Suppressor macrophage (primary cell): ENCODE results near the gene UBAC2.

Experiments
- DNase-seq, 4 experiments: peaks; one replicate each; pipeline ENCODE4 v3.0.0-alpha.2; 2020 to 2022
- total RNA-seq, 17 experiments: gene quantifications; one replicate each; lab custom pipeline; 2026; ENCODE audit warnings: mixed read lengths in 6 of 17, inconsistent platforms in 3 of 17; lab: John Stamatoyannopoulos, UW

The UBAC2 gene, protein sequence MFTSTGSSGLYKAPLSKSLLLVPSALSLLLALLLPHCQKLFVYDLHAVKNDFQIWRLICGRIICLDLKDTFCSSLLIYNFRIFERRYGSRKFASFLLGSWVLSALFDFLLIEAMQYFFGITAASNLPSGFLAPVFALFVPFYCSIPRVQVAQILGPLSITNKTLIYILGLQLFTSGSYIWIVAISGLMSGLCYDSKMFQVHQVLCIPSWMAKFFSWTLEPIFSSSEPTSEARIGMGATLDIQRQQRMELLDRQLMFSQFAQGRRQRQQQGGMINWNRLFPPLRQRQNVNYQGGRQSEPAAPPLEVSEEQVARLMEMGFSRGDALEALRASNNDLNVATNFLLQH
- total RNA-seq, result 31.7 to 62.2 (median 46.6) reads per million in 17 experiments

DNA sequence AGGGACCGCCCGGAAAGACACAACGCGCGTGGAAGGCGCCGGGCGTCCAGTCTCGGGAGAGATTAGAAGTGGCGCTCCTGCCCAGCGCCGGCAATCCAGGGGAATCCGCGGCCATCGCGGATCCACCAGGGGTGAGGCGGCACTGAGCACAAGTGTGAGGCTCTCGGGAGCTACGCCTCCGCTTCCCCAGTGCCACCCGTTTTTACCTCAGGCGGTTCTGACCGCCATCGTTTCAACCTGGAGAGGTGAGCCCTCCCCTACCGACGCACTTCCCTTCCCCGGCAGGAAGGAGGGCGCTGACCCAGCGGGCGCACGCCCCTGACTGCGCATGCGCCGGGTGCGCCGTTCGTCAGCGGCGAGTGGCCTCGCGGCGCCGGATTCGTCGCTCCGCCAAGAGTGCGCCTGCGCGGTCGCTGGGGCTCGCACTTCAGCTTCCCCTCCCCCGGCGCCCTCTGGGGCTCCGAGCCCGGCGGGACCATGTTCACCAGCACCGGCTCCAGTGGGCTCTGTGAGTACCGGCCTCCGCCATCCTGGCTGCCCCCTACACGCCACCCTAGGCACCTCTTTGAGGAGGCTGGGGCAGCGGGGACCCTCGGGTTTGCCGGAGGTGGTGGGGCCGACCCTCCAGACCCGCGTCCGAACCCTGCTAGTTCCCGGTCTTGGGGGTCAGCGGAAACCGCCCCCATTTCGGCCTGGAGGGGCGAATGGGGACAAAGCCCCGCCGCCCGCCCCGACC, at the start of gene UBAC2:
TSS of gene UBAC2 (plus strand) at position 423 of the 736 bp plus-strand sequence. CDS start at position 478, 55 bp downstream.
- peak; percentile 98 to 99 (median 99) for DNase-seq

DNA sequence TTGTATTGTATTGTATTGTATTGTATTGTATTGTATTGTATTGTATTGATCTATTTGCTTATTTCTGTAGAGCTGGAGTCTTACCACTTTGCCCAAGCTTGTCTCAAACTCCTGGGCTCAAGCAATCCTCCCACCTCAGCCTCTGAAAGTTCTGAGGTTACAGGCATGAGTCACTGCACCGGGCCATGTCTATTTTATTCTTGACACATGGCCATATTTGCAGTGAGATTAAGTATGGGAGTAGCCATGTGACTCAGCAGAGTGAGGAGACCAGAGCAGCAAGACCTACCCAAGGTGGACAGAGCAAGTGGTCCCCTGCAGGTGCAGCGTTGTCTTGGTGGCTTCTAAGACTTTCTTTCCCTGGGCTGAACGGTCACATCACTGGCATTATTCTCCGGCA, 49.1 kb upstream of the UBAC2 start:
- no peak for DNase-seq

DNA sequence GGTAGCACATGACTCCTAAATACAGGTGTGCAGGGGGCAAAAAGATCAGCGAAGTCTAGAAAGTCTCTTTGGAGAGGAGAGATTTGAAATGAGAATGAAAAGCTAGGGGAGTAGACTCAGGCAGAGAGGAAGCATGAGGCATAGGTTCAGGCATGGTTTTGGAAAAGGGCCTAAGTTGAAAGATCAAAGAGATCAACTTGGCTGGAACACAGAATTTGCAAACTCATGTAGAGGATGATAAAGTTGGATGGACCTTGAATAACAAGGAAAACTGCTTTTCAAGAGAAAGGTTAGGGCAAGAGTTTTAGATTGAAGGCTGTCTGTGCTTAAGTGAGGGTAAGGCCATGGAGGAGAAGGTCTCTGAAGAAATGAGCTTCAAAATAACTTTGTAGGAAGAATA, 47.4 kb upstream of the UBAC2 start:
- DNase-seq, result no peak

DNA sequence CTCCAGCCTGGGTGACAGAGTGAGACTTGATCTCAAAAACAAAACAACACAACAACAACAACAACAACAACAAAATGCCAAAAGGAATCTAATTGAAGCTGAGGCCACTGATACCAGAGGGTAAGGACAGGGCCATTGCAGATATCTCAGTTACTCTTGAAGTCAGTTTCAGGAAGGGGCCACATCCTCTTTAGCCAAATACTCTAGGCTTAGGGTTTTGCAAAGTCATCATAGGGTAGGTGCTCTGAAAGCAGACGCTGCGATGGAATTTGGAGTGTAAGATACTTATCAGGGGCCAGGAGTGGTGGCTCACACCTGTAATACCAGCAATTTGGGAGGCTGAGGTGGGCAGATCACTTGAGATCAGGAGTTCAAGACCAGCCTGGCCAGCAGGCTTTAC, 46.6 kb upstream of the UBAC2 start:
- DNase-seq, result peak in 3 of 4 experiments; percentile 22 to 55 (median 25)

DNA sequence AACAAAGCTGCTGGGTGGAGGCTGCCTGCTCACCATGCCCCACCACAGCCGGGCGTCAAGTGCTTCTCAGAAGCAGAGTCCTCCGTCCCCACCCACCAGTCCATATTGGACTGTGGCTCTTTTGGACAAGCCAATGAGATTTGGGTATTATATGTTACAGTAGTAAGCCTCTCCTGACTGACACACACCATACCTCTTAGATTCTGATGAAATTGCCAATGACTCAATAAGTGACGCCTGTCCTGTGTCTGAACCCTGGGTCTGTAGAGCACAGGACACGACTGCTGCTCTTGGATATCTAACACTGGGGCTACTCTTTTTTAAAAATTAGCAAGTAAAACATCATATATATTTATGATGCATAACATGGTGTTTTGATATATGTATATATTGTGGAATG, 44.8 kb upstream of the UBAC2 start:
- no peak for DNase-seq

DNA sequence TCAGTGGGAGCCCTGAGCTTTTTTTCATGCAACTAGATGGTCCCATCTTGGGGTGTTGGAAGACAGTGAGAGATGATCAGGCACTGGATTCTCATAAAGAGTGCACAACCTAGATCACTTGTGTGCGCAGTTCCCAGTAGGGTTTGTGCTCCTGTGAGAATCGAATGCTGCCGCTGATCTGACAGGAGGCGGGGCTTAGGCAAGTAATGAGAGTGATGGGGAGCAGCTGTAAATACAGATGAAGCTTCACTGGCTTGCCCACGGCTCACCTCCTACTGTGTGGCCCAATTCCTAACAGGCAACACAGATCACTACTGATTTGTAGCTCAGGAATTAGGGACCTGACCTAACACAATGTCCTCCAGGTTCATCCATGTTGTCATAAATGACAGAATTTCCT, 43.6 kb upstream of the UBAC2 start:
- DNase-seq, result no peak

DNA sequence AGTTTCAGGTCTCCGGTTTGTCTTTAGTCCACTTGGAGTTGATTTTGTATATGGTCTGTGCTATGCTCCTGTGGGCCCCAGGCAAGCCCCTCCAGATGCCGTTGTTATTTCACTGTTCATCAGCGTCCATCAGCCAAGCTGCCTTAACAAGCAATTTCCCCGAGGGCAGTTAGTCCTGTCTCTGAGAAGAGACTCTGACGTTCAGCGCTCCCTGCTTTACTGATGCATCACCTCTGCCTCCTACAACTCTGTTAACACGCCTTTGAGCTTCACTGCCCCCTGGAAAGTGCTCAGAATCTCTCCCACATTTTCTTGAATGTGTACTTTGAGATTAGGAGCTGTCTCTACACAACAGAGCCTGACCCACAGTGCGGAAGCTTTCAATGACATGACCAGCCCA, 41.8 kb upstream of the UBAC2 start:
- DNase-seq, result no peak

DNA sequence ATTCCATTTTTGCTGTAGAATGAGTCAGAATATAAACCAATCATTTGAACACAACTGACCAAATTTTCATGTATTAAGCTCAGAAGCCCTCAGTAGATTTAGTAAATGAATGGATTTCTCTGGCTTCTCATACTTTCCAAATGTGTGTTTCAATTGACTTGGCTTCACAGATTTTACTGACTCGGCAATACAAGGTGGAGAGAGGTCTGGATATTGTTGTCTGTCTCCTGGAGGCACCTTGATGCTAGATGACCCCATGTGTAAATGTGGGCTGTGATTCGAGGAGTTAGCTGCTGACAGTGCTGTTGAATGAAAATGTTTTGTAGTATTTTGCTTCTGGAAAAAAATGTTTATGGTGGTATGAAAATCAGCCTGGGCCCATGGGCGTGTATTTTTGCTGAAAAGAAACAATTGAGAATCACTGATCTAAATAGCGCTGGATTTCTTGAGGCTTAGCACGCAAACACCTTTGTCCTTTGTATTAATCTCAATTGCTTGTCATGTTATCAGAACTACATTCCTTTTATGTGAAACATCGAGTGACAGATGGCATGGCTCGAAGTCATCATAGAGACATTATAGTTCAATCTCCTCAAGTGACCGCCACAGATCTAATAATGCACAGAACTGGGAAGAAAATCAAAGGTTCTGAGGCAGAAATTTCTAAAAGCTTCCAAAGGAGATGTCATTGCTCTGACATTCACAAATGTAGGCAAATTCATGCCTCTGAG, 41.2 kb upstream of the UBAC2 start:
- no peak for DNase-seq

DNA sequence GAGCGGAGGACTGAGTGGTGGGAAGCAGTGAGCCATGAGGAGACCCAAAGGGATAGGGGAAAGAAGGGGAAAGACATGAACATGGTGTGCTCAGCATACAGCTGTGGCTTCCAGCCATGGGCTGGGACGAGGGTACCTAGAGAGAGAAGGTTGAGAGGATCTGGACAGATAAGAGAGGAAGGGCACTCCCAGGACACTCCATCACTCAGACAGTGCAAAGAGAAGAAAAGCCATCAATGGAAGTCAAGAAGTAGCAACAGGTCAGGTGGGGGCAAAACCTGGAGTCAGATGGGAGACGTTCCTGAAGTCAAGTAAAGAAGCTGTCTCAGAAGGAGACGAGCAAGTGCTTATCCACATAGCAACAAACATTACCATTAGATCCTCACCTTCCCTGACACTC, 40.2 kb upstream of the UBAC2 start:
- DNase-seq, result no peak

DNA sequence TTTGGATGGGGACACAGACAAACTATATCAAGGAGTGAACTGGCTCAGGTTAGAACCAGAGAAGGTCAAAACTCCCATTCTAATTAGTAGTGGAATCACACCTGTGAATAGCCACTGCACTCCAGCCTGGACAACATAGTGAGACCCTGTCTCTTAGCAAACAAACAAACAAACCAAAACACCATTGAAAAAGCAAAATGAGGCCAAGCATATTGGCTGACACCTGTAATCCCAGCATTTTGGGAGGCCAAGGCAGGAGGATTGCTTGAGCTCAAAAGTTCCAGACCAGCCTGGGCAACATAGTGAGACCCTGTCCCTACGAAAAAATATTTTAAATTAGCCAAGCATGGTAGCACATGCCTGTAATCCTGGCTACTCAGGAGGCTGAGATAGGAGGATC, 39.1 kb upstream of the UBAC2 start:
- DNase-seq, result no peak

DNA sequence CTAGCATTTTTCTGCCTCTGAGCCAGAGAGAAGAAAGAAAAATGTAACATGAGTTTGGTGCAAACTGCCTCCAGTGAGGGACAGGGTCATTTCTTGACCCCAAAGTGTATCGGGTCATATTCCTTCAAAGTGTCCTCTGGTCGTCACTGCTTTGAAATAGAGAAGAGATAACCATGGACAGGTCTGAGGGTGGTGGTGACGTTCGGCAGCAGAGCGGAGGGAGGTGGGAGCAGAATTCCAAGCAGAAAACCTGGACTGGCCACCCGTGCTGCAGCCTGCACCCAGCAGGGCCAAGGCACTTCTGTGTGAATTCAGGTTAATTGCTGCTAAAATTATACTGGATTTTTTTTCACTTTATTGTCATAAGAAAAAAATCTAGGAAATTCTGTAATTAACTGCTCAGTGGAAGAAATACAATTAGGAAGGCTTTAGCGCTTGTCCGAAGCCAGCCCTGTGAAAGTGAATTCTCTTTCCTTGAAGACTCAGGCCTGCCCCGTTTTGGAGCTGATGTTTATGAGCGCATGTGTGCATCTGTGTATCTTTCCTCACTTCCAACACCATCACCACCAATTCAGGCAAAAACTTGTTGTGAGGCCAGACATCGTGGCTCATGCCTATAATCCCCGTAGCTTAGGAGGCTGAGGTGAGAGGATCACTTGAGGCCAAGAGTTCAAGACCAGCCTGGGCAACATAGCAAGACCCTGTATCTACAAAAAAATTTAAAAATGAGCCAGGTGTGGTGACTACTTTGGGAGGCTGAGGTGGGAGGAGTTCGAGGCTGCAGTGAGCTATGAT, 37.9 kb upstream of the UBAC2 start:
- DNase-seq, result no peak

DNA sequence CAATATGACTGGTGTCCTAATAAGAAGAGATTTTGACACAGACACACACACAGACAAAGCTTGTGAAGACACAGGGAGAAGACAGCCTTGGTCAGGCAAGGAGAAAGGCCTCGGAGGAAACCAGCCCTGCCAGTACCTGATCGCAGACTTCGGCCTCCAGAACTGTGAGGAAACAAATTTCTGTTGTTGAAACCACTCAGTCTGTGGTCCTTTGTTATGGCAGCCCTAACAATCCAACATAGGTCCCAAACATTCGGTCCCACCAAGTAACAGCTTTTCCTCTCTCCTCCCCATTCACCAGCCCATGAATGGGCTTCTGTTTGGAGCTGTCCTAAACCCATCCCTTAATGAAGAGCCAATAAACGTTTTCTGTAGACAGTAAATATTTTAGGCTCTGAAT, 36.4 kb upstream of the UBAC2 start:
- no peak for DNase-seq

DNA sequence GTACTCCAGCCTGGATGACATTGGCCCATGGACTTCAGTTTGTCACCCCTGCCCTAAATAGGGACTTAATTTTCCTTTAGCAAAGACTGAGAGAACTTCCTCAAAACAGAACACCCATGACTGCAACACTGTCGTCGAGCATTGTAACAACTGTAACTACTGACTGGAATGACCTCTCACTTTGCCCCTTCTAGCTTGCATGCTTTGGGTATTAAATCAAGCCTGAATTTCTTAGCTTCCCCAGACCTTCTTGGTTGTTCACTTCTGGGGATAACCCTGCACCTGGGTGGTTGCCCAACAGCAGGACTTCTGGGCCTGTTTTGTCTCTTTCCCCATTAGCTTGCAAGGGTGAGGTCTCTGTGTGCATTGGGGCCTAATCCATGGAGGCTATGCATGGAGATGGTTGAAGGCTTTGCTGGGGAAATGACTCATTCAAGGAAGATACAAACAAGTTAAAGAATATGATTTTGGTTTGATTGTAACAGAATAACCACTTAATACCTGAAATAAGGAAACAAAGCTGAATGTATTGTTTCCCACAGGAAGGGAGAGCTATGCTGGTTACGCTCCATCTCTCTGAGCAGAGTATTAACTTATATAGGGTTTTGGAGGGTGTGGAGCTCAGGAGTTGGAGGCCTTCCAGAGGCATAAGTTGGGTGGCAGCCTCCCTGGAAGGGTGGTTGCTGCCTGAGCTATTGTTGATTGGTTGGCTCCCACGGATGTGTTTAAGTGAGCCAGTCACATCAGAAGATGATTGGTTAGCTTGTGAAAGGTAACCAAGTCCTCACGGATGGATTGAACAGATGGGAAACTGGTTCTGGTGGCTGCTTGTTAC, 34.7 kb upstream of the UBAC2 start:
- DNase-seq, result peak; percentile 13 to 48 (median 42)

DNA sequence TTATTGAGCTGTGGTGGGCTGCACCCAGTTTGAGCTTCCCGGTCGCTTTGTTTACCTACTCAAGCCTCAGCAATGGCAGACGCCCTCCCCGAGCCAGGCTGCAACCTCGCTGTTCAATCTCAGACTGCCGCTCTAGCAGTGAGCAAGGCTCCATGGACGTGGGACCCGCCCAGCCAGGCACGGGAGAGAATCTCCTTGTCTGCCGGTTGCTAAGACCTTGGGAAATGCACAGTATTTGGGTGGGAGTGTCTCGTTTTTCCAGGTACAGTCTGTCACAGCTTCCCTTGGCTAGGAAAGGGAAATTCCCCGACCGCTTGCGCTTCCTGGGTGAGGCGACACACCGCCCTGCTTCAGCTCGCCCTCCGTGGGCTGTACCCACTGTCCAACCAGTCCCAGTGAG, 27.7 kb upstream of the UBAC2 start:
- DNase-seq, result no peak

DNA sequence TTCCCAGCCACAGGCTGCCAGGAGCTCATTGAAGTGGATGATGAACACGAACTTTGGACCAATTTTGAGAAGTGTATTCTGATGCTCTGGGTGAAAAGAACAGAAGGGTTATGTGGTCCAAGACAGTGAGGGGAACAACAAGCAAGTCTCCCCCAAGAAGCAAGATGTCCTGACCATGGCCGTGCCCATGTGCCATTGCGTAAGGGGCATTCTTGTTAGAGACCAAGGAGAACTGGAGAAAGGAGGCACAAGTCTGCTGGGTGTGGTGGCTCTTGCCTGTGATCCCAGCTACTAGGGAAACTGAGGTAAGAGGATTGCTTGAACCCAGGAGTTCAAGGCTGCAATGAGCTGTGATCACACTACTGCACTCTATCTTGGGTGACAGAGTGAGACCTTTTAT, 27.0 kb upstream of the UBAC2 start:
- DNase-seq, result no peak

DNA sequence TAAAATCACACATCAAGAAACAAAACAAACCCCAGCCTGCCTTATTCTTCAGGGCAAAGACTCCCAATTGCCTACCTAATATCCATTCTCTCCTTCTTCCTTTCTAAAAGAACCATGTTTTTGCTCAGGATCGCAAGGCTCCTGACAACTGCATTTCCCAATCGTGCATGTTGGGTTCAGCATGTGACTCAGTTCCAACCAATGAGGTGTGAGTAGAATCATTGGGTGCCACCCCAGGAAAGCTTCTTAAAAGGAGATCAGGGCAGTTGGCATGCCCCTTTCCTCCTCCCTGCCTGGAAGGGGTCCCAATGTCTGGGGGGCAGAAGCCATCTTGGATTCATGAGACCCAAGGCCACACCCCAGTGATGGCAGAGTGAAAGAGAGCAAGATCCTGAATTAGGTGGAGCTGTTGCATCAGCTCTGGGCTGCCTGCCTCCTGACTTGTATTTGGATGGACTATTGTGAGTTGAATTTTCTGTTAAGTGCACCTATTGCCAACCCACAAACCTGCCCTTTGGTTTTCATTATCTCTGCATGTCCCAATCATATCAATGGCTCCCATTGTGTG, 26.0 kb upstream of the UBAC2 start:
- peak in 2 of 4 experiments; percentile 20 to 22 for DNase-seq

DNA sequence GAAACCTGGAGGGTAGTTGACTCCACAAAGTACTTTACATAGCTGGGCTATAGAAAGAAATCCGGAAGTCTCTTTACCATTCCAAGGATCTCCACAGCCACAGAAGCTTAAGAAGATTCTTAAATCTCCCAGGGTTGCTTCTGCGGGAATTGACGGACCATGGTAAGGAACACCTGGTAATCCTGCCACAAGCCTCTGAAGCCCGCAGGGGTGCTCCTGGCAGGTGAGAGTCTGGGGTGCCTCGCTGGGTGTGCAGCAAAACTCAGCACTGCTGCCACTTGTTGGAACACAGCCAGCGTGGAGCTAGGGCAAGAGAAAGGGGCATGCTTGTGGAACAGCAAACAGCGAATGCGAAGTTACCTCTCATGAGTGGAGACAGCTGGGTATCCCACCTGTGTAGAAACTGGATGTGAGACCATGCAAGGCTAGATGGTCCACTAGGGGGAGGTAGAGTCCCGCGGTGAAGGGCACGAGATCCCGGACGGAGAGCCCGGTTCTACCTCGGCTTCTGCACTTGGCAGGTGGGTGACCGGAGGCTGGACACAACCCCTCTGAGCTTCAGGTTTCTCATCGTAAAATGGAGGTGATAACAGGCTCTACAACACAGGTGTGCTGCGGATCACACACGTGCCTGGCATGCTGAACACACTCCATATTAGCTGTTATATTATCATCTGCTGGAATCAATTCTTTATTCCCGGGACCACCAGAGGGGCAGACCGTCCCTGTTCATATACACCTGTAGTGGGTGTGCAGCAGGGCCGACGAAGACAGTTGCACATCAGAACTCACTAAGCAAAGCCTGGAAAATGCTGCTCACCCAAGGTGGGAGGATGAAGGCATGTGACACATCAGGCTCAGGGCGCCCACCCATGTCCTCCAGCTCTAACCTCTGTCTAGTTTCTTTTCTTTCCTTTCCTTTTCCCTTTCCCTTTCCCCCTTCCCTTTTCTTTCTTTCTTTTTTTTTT, 24.1 kb upstream of the UBAC2 start:
- DNase-seq, result peak; percentile 70 to 87 (median 80)

DNA sequence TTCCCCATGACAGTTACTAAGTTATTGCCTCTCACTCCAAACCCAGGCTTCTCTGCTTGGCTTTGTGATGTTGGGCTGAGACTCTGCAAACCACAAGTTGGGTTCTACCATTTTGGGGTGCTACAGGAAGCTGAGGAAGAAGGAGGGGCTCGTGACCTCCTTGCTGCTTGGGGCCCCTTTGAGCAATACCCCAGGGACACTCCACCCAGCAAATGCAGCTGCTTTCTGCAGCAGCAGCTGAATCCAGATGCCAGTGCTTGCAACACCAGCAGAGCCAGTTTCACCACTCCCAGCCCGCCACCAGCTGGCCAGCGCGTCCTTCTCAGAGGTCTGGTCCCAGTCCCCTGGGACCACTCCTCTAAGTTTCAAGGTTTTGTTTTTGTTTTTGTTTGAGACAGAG, 22.0 kb upstream of the UBAC2 start:
- DNase-seq, result peak; percentile 28 to 58 (median 48)

DNA sequence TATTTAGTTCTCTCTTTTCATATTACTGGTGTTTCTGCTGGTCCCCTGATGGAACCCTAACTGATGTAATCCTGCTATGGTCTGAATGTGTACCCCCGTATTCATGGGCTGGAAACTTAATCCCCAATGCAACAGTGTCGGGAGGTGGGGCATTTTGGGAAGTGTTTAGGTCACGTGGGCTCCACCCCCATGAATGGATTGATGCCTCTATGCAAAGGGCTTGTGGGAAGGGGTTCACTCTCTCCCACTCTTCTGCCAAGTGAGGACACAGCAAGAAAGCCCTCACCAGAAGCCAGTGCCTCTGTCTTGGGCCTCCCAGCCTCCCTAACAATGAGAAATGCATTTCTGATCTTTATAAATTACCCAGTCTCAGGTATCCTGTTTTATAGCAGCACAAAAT, 21.2 kb upstream of the UBAC2 start:
- DNase-seq, result no peak

DNA sequence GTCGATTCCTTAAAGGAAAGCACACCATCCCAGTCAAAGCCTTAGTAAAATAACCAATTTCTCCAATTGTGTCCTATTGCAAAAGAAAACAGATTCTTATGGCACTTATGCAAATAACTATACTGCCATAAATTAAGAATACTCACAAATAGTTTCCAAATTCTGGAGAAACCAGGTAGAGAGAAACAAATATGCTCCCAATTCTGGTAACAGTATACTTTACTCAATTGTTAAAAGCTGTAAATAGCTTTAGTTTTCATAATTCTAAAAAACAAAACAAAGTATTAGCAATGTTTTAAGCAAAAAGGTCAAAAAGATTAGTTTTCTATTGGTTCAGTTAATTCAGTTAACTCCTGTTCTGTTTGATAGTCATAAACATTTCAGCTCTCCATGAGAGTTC, 18.2 kb upstream of the UBAC2 start:
- no peak for DNase-seq
